NOMO-1 treated with dmso at 0.1 percent for 144 hours (cell line): ENCODE results near the gene C19orf47.
"Not testable (repeated sequence)": the region's sequence is repeated elsewhere in the genome, so short reads cannot be mapped to it uniquely, and the experiment has no call there.

Experiments used
- DNase-seq: peaks from one replicate; lab custom pipeline; 2025; ENCODE audit not compliant: unreplicated experiment; lab: John Stamatoyannopoulos, UW

The C19orf47 gene

DNA sequence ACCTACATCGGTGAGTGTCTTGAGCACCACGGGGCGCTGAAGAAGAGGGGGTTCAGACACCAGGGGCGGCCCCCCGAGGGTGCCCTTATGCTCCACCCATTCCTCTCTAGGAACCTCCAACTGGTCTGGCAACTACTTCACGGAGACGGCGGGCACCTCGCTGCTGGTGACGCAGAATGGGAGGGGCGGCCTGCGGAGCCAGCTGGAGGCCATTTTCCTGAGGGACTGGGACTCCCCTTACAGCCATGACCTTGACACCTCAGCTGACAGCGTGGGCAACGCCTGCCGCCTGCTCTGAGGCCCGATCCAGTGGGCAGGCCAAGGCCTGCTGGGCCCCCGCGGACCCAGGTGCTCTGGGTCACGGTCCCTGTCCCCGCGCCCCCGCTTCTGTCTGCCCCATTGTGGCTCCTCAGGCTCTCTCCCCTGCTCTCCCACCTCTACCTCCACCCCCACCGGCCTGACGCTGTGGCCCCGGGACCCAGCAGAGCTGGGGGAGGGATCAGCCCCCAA lies 29.7 kb upstream of the C19orf47 start:
- DNase-seq: no peak

DNA sequence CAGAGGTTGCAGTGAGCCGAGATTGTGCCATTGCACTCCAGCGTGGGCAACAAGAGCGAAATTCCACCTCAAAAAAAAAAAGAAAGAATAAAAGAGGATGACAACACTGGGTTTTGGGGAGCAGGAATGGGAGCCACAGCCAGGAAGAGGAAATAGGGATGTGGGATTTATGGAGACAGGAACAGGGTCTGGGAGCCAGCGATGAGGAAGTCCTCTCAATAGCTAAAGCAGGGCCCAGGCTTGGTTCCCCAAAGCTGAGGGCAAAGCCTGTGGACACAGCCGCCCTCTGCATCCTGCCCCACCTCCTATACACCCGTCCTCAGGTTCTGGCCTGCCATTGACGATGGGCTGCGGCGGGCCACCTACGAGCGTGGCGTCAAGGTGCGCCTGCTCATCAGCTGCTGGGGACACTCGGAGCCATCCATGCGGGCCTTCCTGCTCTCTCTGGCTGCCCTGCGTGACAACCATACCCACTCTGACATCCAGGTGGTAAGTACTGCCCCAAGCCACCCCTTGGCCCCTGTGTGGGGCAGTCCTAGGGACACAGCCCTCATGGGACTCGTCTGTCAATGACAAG lies 28.2 kb upstream of the C19orf47 start:
- no peak for DNase-seq

DNA sequence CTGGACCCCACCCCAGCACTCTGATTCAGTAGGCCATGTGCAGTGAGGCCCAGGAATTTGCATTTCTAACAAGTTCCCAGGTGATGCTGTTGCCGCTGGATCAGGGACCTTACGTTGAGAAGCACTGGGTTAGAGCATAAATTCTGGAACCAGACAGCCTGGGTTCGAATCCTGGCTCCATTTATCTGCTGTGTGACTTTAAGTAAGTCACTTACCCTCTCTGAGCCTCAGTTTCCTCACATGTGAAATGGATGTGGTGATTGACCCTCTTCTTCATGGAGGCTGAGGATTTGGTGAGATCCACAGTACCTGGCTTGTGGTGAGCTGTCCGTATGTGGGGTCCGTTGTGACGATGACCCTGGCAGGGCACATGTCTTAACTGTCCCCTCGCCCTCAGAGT lies 25.9 kb upstream of the C19orf47 start:
- no peak for DNase-seq

DNA sequence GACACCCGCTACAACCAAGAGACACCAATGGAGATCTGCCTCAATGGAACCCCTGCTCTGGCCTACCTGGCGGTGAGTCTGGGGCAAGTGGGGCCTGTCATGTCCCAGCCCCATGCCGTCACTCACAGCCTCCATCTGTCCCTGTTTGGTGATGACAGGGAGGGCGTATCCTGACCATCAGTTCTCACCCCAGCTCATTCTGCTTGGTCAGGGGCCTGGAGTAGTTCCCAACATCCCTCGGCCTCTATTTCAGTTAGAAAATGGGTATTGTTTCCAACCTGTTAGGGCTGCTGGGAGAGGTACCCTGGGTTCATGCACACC lies 23.6 kb upstream of the C19orf47 start:
- no peak for DNase-seq

DNA sequence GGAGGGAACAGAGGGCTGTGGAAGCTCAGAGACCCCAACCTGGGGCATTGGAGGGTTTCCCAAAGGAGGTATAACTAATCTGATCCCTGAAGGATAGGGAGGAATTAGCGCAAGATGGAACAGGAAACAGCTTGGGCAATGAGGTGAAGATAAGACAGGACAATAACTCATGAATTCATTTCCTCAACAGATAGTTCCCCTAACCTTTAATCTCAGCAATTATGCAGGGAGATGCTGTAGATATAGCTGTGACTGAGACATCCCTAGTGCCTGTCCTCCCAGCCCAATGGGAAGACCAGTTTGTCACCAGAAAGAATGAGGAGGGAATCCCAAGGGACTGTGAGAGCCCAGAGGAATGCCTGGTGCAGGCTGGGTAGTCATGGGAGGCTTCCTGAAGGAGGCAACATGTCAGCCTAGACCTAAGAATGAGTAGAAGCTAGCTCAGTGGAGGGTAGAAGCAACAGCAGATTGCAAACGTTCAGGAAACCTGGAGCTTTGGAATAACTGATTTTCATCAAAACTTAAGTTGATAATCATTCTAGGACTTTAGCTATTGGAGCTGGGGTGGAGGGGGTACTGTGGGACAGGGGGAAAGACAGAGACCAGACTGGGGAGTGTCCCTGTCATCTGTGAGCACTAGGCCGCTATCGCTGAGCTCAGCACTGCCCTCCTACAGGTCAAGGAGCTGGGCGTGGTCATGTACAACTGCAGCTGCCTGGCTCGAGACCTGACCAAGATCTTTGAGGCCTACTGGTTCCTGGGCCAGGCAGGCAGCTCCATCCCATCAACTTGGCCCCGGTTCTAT lies 23.0 kb upstream of the C19orf47 start:
- DNase-seq: no peak

DNA sequence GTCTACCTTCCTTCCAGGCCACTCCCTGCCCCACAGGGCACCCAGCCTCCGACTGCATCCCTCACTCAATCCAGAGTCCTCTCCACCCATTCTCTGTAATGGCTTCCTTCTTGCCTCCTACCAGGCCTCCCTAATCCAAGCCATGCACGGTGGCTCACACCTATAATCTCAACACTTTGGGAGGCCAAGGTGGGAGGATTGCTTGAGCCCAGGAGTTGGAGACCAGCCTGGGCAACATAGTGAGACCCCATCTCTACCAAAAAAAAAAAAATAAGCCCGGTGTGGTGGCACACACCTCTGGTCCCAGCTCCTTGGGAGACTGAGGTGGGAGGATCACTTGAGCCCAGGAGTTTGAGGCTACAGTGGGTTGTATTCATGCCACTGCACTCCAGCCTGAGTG lies 22.1 kb upstream of the C19orf47 start:
- DNase-seq: not testable (repeated sequence)

DNA sequence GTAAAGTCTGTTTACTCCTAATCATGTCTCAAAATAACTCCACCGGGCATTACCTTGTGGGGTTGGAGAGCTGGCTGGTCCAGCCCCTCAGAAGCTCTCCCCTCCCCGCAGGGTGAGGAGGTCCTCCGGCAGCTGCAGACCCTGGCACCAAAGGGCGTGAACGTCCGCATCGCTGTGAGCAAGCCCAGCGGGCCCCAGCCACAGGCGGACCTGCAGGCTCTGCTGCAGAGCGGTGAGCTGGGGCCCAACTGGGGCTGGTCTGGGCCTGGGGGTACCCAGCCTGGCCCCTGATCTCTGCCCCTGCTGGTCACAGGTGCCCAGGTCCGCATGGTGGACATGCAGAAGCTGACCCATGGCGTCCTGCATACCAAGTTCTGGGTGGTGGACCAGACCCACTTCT lies 21.6 kb upstream of the C19orf47 start:
- DNase-seq: no peak

DNA sequence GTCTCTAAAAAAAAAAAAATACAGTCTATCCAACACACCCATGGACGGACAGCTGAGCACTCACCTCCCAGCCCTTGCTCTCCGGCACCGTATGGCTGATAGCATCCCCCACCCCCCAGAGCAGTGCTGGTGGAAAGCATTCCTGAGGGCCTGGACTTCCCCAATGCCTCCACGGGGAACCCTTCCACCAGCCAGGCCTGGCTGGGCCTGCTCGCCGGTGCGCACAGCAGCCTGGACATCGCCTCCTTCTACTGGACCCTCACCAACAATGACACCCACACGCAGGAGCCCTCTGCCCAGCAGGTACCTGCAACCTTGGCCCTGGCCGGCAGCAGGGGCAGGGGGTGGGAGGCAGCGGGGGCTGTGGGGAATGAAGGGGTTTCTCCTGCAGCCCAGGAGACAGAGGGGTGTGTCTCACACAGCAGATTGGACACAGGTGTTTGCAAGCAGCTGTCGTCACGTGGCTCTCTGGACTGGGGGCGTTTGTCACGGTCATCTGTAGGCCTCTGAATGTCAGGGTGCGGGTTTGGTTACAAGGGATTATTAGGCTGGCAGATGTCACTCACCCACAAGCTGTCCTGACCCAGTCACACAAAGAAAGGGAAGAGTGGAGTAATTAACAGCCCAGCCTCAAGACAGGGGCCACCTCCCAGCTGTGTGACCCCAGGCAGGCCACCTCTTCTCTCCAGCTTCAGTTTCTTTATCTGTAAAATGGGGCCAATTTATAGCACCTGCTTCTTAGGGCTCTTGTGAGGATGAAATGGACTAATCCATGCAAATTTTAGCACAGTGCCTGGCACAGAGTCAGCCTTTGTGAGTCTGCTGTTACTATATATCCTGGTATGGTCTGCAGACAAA lies 19.6 kb upstream of the C19orf47 start:
- DNase-seq: no peak

DNA sequence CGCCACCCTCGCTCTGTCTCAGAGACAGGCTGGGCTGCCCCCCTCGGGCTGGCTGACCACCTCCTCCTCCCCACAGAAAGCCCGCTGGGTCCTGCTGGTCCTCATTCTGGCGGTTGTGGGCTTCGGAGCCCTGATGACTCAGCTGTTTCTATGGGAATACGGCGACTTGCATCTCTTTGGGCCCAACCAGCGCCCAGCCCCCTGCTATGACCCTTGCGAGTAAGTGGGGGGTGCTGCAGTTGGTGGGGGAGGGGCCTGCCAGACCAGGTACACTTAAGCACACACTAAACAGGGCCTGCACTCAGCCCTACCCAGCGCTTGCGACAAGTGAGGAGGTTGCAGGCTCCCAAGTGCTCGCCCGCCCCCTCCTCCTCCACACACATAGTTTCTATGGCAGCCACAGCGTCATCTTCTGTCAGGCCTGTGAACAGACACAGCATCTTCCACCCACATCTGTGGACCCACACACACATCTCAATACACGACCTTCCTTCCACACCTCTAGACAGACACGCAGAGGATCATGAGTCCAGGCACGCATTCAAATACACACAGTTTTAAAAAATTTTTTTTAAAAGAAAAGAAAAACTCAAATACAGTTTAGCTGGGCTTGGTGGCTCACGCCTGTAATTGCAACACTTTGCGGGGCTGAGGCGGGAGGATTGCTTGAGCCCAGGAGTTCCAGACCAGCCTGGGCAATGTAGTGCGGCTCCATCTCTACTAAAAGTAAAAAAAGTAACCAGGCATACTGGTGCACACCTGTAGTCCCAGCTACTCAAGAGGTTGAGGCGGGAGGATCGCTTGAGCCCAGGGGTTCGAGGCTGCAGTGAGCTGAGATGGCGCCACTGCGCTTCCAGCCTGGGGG lies 18.7 kb upstream of the C19orf47 start:
- no peak for DNase-seq

DNA sequence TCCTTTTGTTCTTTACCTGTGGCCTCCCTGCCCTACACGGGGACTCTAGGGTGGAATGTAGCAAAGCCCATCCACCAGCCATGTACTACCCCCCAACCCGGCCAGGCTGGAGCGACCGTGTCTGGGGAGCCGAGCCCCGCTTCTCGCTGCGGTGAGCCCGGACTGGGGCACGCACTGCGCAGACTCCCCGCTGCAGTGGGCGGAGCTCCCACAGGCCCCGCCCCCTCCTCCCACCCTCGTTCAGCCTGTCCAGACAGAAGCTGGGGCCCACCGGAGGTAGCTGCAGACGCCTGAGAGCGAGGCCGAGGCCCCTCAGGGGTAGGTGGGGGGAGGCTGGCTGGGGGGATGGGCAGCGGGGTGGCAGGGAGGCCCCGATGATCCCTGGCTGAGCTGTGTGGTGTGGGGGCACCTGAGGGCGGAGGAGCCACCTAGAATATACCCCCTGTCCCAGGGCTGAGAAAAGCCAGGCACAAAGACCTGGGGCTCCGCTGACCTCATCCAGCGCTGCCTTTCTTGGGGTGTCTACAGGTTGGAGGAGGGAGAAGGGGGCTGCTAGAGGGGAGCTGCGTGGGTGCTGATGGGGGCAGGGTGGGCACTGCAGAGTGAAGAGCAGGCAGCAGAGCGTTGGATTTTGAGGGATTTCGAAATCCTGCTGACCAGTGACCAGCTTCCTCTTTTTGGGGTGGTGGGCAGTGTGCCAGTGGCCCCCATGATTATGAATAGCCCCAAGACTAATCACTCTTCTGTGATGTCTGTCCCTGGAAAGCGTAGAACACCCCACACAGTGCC lies 17.6 kb upstream of the C19orf47 start:
- DNase-seq: peak; percentile 56

DNA sequence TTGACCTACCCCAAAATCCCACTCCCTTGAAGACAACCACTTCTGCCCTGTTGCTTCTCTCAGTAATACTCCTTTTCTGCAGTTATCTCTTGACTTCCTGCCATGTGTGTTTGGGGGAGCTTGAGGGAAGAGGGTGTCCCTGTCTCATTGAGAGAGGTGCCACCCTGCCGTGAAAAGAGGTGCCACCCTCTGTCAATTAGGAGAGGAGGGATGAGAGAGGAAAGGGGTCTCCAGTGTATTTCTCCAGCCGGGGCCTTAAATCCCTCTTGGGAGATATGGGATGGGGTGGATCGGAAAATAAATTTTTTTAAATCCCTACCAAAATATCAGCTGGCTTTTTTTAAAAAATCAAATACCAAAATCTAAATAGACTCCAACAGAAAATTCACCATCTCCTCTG lies 16.8 kb upstream of the C19orf47 start:
- DNase-seq: no peak

DNA sequence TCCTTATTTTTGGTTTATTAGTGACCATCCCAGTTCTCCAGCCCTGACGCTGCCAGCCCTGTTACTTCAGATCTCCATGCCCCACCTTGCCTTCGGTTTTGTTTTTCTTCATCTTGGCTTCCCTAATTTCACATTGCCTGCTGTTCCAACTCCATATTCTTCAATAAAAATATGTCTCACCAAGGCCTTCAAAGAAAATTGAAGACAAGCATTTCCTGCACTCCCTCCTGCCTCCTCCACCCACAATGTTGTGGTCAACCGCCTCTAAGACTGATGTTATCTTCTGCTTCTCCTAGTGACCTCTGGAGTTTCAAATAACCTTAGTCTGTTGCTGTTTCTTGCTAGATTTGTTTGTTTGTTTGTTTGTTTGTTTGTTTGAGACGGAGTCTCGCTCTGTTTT lies 14.9 kb upstream of the C19orf47 start:
- DNase-seq: peak; percentile 71

DNA sequence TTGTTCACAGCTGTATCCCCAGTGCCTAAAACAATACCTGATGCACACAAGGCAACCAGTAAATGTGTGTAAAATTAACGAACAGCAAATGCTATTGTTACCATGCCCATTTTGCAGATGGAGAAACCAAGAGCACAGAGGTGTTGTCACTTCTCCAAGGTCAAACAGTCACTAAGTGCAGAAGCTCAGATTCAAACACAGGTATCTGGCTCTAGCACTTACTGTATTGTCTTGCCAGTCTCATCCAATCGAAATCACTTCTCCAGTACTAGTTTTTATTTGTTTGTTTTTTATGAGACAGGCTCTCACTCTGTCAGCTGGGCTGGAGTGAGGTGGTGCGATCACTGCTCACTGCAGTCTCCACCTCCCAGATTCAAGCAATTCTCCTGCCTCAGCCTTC lies 14.0 kb upstream of the C19orf47 start:
- DNase-seq: no peak

DNA sequence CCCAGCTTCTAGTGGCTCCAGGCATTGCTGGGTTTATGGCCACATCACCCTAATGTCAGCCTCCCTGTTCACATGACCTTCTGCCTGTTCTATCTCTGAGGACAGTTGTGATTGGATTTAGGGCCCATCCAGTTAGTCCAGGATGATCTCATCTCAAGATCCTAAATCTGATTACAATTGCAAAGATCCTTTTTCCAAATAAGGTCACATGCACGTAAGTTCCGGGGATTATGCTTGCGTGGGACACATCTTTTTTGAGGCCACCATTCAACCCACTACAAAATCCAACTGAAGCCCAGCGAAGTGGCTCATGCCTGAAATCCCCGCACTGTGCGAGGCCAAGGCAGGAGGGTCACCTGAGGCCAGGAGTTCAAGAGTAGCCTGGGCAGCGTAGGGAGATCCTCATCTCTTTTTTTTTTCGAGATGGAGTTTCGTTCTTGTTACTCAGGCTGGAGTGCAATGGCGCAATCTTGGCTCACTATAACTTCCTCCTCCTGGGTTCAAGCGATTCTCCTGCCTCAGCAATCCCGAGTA lies 12.6 kb upstream of the C19orf47 start:
- no peak for DNase-seq

DNA sequence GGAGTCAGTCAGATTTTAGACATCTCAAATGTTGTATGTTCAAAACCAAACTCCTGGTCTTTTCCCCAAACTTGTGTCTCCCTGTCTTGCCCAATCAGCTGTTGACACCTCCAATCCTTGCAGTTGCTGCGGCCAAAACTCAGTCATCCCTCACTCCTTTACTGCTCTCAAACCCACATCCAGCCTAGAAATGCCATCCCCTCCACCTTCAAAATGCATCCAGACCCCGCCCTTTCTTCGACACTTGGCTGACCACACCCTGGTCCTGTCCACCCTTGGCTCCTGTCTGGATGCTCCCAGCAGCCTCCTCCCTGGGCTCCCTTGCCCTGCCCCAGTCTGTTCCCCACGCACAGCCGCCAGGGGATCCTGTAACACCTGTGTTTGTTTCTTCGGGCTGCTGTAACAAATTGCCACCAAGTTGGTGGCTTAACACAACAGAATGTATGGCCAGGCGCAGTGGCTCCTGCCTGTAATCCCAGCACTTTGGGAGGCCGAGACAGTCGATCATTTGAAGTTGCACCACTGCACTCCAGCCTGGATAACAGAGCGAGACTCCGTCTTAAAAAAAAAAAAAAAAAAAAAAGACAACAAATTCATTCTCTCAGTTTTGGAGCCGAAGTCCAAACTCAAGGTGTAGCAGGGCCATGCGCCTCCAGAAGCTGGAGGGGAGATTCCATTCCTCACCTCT lies 12.0 kb upstream of the C19orf47 start:
- DNase-seq: no peak

DNA sequence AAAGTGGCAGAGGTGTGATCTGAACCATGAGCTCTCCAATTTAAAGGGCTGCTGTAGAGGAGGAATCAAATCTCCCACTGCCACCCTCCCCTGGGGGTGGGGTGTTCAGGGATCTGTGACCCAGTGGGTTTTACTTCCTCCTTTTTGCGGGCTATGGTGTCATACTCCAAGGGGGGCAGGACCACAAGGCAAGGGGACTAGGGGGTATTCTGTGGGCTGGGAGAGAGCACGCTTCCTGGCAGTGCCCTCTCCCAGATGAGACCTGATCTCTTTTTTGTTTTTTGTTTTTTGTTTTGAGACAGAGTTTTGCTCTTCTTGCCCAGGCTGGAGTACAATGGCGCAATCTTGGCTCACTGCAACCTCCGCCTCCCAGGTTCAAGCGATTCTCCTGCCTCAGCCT lies 10.6 kb upstream of the C19orf47 start:
- DNase-seq: peak; percentile 74

DNA sequence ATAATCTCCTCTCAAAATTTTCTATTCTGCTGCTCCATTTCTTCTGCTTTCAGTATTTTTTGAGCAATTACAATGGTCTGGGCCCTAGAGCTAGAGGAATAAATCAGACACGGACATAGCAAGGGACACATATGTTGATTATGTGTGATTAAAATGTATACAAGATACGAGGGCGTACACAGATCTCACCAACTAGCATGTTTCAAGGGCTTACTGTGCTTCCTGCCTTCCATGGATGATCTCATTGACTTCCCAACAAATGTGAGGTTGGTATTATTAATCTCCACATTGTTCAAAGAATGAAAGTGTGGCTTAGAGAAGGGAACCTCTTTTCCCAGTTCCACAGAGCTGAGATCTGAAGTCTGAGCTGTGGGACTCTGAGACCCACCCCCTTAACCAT lies 9.4 kb upstream of the C19orf47 start:
- DNase-seq: no peak

DNA sequence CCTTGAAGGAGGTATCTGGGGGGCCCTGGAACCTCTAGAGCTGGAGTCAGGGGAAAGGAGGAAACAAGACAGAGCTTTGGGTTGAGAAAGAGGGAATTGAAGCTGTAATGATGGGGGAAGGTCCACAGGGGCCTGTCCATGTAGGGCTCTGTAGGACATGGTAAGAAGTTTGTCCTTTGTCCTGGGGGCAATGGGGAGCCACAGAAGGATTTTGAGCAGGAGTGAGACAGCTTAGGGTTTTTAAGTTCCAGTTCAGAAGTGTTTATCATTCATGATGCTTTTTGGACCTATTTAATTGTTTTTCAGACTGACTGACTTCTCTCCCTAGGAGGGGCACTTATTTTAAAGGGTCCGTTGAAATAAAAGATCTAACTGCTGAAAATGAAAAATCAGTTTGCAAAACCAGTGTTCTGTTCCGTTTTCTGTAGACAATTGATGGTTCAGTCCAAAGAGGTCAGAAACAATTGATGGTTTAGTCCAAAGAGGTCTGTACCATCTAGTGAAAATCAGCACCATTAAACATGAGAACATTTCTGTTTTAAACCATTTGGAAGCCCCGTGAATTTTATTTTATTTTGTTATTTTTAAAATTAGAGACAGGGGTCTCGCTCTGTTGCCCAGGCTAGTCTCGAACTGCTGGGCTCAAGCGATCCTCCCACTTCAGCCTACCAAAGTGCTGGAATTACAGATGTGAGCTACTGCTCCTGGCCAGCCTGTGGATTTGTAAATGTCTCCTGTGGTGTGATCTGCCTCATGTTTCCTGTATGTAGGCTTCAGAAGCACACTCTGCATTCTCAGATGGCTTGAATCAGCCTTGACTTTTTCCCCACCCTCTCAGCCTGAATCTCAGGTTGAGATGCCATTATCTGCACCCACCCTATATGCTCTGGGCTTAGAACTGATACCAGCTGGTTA lies 8.7 kb upstream of the C19orf47 start:
- no peak for DNase-seq
